Sigmoid colon (tissue), 7 donors: Measurements from ENCODE around the gene PPP1R26. TPM values are rescaled to one million over a fixed set of nuclear protein-coding genes. Genes with fewer than 3 reads are reported as not detected.

Experiments used
- DNase-seq: peaks from one replicate; pipeline ENCODE4 v3.0.0-alpha.2; 2019
- H3K27ac ChIP-seq, 4 donors: fragments of 200-600 bp; sonication (generic); one replicate each; pipeline ENCODE4 v1.5.1; 2016 to 2019; ENCODE audit warnings: mild to moderate bottlenecking in 1 of 4
- H3K27me3 ChIP-seq, 3 donors: fragments of 200-600 bp; sonication (generic); one replicate each; pipeline ENCODE4 v1.5.1; 2019; ENCODE audit warnings: mild to moderate bottlenecking in 1 of 3
- H3K36me3 ChIP-seq, 4 donors: fragments of 200-600 bp; sonication (generic); one replicate each; pipeline ENCODE4 v1.5.1; 2016 to 2019
- H3K4me1 ChIP-seq, 4 donors: fragments of 200-600 bp; sonication (generic); one replicate each; pipeline ENCODE4 v1.5.1; 2017 to 2019
- H3K4me3 ChIP-seq, 4 donors: fragments of 200-600 bp; sonication (generic); one replicate each; pipeline ENCODE4 v1.5.1; 2017 to 2019; ENCODE audit warnings: mild to moderate bottlenecking in 2 of 4, moderate library complexity in 1 of 4
- H3K9me3 ChIP-seq, 4 donors: fragments of 200-600 bp in 3 of 4; sonication (generic) in 3 of 4; one replicate each; pipeline versions ENCODE4 v1.5.1 to v1.6.1; 2013 to 2019
- EP300 ChIP-seq, 4 donors: sonication (generic); formaldehyde crosslinking; IDR thresholded peaks; one replicate each; pipeline ENCODE4 v1.6.1; 2017; ENCODE audit warnings: antibody characterized with exemption in 4 of 4
- POLR2A ChIP-seq, 2 donors: fragments of 450-650 bp; IDR thresholded peaks; one replicate each; pipeline ENCODE4 v1.6.1; 2016; ENCODE audit warnings: antibody characterized with exemption in 2 of 2, mild to moderate bottlenecking in 2 of 2, moderate library complexity in 2 of 2
- POLR2AphosphoS5 ChIP-seq, 4 donors: sonication (generic); formaldehyde crosslinking; IDR thresholded peaks; one replicate each; pipeline ENCODE4 v1.6.1; 2017; ENCODE audit warnings: antibody characterized with exemption in 4 of 4
- WGBS, 2 donors: extraction: QIAGEN DNeasy Blood & Tissue Kit; methylation state at CpG; one replicate each; pipeline ENCODE4 v1.1.7; 2013; 5-methylcytosine and 5-hydroxymethylcytosine counted together
- intact Hi-C: fragments of 100-400 bp; cut with DNase I; formaldehyde crosslinking; loops from one replicate; pipeline ENCODE4 v1.15.1; 2023
- polyA plus RNA-seq, 3 donors: library from polyadenylated mRNA; stranded (reverse); fragments of 200-250 nt; gene quantifications; one replicate each; pipeline ENCODE4 v1.2.3, GENCODE V29; 2013
- total RNA-seq, 4 donors: library from RNA; depleted of rRNA; stranded (reverse); fragments of >200 nt; gene quantifications; one replicate each; pipeline ENCODE4 v1.1.0, GENCODE V29; 2016
- TF ChIP-seq, protein P1 (sequence below), 4 experiments: fragments of 450-650 bp in 3 of 4; fragments of 200-600 bp in 1 of 4; IDR thresholded peaks; one replicate each; pipeline ENCODE4 v1.5.1; 2016 to 2019; ENCODE audit warnings: antibody characterized with exemption in 4 of 4, mild to moderate bottlenecking in 3 of 4, moderate library complexity in 2 of 4
- donor health status: healthy with polysubstance abuse.
- donor health status: Bipolar disorder and iron deficiency.
- donor health status: healthy.

PPP1R26 gene
- total and polyA plus RNA-seq, 7 donors, result 4.8 to 12.7 (median 9.5) TPM

DNA sequence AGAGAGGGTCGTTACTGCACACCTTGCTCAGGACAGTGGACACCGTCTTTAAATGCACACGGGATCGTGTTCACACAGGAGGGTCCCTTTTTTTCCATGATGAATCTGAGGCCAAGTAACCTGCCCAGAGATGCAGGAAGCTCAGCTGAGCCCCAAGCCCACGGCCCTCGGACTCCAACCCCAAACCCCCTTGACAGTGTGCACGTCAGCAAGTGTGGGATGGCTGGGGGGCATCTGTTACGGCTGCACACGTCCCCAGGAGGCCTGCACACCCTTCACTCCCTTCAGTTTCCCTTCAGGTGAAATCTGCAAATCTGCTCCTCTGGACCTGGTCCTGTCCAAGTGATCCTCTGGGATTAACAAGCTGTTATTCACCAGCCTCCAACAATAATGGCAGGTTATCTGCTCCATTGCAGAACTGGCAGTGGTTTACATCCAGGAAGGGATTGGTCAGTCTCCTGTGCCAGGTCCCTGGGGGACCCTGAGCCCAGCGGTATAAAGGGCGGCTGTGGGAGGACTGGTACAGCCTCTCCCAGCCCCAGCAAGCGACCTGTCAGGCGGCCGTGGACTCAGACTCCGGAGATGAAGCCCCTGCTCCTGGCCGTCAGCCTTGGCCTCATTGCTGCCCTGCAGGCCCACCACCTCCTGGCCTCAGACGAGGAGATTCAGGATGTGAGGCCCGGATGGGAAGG, 41.5 kb downstream of the PPP1R26 start, which contains the start of gene LCN1:
Gene LCN1 (plus strand): TSS at position 525 of the 692 bp plus-strand sequence. CDS start 58 bp downstream, at position 583.
- Histone ChIP-seq H3K4me3 (no peak within 1 kb of the TSS), H3K9me3 (no peaks in the 10 kb centered on the region), H3K36me3 (no peaks in the 10 kb centered on the region), H3K27me3 (peaks cover 5 to 36% (median 14%) of the 10 kb centered on the region in 3 donors), H3K27ac (no peak within 1 kb of the TSS), H3K4me1 (no peaks in the 10 kb centered on the region)
- 89 to 90% methylated on average over 18 of the region's 18 CpGs for WGBS, 2 donors
- intact Hi-C loops, result no loop called here
- no peak for TF ChIP-seq EP300 (IDR thresholded peaks at IDR 0.05)
- TF ChIP-seq POLR2AphosphoS5 (IDR thresholded peaks at IDR 0.05), result no peak
- no peak for TF ChIP-seq POLR2A (IDR thresholded peaks at IDR 0.05)
- TF ChIP-seq, protein P1, sequence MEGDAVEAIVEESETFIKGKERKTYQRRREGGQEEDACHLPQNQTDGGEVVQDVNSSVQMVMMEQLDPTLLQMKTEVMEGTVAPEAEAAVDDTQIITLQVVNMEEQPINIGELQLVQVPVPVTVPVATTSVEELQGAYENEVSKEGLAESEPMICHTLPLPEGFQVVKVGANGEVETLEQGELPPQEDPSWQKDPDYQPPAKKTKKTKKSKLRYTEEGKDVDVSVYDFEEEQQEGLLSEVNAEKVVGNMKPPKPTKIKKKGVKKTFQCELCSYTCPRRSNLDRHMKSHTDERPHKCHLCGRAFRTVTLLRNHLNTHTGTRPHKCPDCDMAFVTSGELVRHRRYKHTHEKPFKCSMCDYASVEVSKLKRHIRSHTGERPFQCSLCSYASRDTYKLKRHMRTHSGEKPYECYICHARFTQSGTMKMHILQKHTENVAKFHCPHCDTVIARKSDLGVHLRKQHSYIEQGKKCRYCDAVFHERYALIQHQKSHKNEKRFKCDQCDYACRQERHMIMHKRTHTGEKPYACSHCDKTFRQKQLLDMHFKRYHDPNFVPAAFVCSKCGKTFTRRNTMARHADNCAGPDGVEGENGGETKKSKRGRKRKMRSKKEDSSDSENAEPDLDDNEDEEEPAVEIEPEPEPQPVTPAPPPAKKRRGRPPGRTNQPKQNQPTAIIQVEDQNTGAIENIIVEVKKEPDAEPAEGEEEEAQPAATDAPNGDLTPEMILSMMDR (IDR thresholded peaks at IDR 0.05), result no peak
- no peak for DNase-seq

DNA sequence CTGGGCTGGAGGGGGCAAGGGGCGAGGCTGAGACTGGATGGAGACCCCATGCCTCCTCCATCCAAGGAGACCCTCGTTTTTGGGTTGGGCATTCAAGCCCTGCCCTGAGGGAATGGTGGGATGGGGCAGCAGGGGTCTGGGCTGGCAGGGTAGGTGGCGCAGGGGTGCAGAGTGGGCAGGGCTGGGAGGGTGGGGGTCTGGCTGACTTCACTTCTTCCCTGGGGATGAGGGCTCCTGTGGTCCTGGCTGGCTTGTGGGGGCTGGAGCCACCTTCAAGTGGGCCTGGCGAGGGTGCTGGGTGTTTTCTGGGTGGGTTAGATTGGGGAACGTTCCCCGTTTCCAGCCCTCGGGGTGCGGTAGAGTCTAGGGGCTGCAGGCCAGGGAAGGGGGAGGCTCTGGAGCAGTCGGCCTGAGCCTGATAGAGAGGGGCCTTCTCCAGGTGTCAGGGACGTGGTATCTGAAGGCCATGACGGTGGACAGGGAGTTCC, 42.1 kb downstream of the PPP1R26 start:
- H3K4me3 ChIP-seq, result no peak overlapping the region
- TF ChIP-seq EP300 (IDR thresholded peaks at IDR 0.05) (no peak), POLR2A (IDR thresholded peaks at IDR 0.05) (no peak), POLR2AphosphoS5 (IDR thresholded peaks at IDR 0.05) (no peak)
- TF ChIP-seq, protein P1 (IDR thresholded peaks at IDR 0.05), result no peak
- H3K27ac ChIP-seq, result no peak overlapping the region
- WGBS, 2 donors, result 78 to 87% methylated on average over 11 of the region's 11 CpGs
- peaks cover 5 to 42% (median 16%) of the 10 kb centered on the region in 3 donors for H3K27me3 ChIP-seq
- no peaks in the 10 kb centered on the region for H3K9me3 ChIP-seq
- intact Hi-C loops, result no loop called here
- peak; percentile 26 for DNase-seq
- H3K4me1 ChIP-seq, result no peaks in the 10 kb centered on the region
- H3K36me3 ChIP-seq, result no peaks in the 10 kb centered on the region

DNA sequence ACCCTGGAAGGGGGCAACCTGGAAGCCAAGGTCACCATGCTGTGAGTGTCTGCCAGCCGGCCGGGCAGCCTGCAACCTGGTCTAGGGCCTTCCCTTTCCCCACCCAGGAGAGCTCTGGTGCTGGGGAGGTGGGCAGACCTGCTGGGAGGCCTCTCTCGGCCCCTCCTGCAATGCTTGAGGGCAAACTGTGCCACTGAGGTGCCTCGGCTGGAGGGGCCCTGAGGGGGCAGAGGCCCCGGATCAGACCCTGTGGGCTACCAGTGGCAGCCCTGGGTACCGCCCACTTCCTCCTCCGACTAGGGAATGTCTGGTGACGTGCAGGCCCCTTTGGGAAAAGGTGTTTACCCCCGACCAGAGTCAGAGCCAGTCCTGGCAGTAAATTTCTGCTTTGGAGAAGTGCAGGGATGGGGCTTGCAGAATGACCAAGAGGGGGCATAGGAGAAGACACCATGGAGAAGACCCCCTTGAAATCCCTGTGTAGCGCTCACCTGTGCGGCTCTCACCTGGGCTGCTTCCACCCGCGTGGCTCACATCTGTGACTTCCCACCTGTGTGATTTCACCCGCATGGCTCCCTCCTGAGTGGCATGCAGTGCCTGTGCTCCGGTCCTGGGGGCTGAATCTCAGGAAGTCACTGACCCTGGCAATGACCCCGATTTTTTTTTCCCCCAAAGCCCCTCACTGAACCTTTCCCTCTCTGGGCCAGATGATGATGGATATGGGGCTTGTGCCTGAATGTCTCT, 42.7 kb downstream of the PPP1R26 start:
- no peak overlapping the region for H3K4me3 ChIP-seq
- H3K27me3 ChIP-seq, result peaks cover 5 to 47% (median 22%) of the 10 kb centered on the region in 3 donors
- peak; percentile 20 for DNase-seq
- H3K27ac ChIP-seq, result no peak overlapping the region
- H3K36me3 ChIP-seq, result no peaks in the 10 kb centered on the region
- no peaks in the 10 kb centered on the region for H3K9me3 ChIP-seq
- intact Hi-C loops, result no loop called here
- 59 to 73% methylated on average over 16 of the region's 16 CpGs for WGBS, 2 donors
- TF ChIP-seq EP300 (IDR thresholded peaks at IDR 0.05) (no peak), POLR2AphosphoS5 (IDR thresholded peaks at IDR 0.05) (no peak), POLR2A (IDR thresholded peaks at IDR 0.05) (no peak)
- TF ChIP-seq, protein P1 (IDR thresholded peaks at IDR 0.05), result no peak
- no peaks in the 10 kb centered on the region for H3K4me1 ChIP-seq

DNA sequence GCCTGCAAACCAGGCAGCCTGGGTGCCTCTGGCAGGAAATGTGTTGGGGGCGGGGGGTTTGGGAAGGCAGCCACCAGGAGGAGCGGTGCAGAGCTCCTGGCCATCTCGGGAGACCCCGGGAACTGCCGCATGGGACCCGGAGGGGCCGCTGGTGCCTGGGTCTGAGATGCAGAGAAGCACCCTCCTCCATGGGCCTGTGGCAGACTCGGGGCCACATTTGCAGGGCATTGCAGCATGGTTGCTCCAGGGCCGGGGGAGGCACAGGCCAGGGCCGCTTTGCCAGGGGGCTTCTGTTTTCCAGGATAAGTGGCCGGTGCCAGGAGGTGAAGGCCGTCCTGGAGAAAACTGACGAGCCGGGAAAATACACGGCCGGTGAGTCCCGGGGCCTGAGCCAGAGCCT, 43.3 kb downstream of the PPP1R26 start:
- no peak overlapping the region for H3K4me3 ChIP-seq
- H3K36me3 ChIP-seq, result no peaks in the 10 kb centered on the region
- H3K4me1 ChIP-seq, result no peaks in the 10 kb centered on the region
- intact Hi-C loops, result no loop called here
- H3K27ac ChIP-seq, result no peak overlapping the region
- peak; percentile 56 for DNase-seq
- WGBS, 2 donors, result 75 to 76% methylated on average over 17 of the region's 17 CpGs
- H3K27me3 ChIP-seq, result peaks cover 5 to 51% (median 23%) of the 10 kb centered on the region in 3 donors
- TF ChIP-seq POLR2A (IDR thresholded peaks at IDR 0.05) (no peak), POLR2AphosphoS5 (IDR thresholded peaks at IDR 0.05) (no peak), EP300 (IDR thresholded peaks at IDR 0.05) (no peak)
- TF ChIP-seq, protein P1 (IDR thresholded peaks at IDR 0.05), result no peak
- H3K9me3 ChIP-seq, result no peaks in the 10 kb centered on the region
